GM21447 (cell line): ENCODE results near the gene IFT25.
"Not testable (repeated sequence)": the region's sequence is repeated elsewhere in the genome, so short reads cannot be mapped to it uniquely, and the experiment has no call there.

Experiments used
- ATAC-seq: cut with Tn5 transposase; IDR thresholded peaks from one replicate; pipeline ENCODE4 v1.9.1; 2021; ENCODE audit not compliant: unreplicated experiment

Gene IFT25

DNA sequence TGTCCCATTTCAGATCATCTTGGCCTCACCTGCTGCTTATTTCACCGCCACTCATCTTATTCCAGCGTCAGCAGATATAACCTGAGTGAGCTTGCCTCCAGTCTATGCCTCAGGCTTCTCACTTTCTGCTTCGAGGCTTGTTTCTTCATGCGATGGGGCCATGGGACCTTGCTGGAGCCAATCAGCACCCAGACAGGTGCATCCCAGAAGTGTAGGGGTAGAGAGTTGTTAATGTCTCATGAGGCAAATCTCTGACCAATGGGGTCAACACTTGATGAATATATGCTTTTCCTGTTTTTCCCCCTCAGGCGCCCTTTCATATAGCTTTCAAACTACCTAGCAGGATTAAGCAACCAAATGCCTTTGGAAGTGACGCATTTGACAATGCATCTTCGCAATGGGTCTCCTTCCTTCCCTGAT is 55.0 kb downstream of the IFT25 start:
- no peak for ATAC-seq

DNA sequence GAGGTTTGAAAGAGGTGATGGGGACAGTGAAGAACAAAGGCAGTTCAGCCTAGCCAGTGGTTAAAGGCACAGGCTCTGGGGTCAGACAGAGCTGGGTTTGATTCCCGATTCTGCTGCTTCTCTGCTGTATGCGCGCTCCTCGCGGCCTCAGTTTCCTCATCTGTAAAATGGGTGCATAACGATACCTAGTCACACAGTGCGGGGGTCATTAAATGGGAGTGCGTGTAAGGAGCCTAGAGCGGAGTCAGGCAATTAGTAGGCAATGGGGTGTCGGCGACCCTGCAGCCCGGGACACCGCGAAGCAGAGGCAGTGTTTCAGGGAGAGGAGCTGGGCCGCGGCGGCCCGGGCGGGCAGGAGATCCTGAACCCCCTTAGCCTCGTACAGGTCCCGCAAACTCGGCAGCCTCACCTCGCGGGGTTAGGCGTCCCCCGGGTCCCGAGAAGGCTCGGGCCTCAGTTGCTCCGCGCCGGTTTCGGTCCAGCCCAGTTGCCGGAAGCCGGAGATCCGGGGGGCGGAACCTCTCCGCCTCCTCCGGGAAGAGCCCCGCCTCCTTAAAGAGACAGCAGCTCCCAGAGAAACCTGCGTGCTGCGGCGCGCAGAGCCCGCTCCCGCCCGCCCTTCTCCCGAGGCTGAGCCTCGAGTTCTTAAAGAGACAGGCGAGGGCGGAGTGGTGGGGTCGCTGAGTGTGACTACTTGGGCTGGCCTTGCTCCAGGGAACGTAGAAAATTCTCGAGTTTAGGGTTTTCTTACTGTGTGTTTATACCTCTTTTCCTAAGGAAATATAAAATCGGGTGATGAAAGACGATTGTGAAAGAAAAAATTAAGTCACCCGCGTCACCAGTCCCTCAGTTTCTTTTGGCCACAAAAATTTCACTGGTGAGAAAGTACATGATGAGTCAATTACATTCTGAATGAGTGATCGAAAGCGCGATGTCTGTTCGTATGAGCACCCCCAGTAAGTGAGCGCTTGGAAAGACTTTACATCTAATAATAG is 55.9 kb downstream of the IFT25 start, which contains the start of gene YIPF1:
Gene YIPF1 (minus strand): TSS at position 494 of the 995 bp plus-strand sequence. CDS start 860 bp downstream, outside the sequence.
- peak; percentile 85 for ATAC-seq

DNA sequence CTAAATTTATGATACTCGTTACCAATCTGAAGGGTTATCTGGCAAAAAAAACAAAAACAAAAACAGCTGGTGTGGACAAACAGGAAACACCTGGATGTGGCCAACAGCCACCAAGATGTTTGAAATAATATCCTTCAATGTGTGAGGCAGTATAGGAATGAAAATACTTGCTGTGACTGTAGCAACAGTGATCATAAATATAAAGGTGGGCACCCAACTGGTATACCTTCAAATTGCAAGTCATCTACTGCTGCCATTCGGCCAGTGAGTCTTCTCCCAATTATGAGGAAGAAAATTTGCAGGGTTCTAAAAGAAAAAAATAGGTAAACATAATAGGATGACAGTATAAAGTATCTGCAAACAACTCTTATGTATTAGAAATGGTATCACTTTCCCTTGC is 56.8 kb downstream of the IFT25 start:
- no peak for ATAC-seq

DNA sequence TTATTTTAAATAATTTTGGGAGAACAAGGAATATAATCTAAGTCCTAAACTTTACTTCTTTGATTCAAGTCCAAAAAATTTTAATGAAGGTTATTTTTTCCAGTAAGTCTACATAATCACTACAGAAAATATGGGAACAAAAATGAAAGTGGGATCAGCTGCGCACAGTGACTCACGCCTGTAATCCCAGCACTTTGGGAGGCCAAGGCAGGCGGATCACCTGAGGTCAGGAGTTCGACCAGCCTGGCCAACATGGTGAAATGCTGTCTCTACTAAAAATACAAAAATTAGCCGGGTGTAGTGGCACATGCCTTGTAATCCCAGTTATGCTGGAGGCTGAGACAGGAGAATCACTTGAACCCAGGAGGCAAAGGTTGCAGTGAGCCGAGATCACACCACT is 61.9 kb downstream of the IFT25 start:
- ATAC-seq, result not testable (repeated sequence)

GRCh38 chr1:53881853-53882252 is 63.6 kb downstream of the IFT25 start:
- not testable (repeated sequence) for ATAC-seq

DNA sequence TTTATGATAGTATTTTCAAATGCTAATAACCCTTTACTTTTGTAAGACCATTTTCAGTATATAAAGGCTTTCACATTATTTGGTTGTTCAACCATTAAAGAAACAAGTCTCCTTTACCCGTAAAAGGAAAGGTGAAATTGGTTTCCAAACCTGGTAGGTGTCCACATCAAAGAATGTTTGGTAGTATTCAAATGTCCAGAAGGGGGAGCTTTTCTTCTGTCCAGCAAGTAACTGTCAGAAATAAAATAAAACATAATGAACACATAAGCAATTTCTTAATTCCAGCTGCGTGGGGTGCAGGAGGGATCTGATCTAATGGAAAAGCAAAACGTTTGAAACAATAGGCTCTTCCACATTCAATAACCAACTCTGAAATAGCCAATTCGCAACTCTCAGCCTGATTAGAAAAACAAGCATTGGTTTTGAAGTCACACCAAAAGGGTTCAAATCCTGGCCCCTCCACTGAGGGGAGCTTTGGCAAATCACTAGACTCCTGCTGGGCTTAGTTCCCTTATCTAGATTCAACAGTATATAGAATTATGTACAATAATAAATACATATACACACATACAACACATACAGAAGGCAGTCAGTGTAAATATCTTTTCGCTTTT is 66.9 kb downstream of the IFT25 start:
- ATAC-seq, result no peak

DNA sequence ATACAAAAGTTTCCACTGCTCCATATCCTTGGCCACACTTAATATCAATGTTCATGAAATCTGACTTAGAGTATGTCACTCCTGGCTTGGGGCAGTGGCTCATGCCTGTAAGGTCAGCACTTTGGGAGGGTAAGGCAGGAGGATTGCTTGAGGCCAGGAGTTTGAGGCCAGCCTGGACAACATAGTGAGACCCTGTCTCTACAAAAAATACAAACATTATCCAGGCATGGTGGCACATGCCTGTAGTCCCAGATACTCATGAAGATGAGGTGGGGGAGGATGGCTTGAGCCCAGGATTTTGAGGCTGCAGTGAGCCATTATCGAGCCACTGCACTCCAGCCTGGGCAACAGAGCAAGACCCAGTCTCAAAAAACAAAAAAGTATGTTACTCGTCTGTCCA is 70.3 kb downstream of the IFT25 start:
- not testable (repeated sequence) for ATAC-seq

DNA sequence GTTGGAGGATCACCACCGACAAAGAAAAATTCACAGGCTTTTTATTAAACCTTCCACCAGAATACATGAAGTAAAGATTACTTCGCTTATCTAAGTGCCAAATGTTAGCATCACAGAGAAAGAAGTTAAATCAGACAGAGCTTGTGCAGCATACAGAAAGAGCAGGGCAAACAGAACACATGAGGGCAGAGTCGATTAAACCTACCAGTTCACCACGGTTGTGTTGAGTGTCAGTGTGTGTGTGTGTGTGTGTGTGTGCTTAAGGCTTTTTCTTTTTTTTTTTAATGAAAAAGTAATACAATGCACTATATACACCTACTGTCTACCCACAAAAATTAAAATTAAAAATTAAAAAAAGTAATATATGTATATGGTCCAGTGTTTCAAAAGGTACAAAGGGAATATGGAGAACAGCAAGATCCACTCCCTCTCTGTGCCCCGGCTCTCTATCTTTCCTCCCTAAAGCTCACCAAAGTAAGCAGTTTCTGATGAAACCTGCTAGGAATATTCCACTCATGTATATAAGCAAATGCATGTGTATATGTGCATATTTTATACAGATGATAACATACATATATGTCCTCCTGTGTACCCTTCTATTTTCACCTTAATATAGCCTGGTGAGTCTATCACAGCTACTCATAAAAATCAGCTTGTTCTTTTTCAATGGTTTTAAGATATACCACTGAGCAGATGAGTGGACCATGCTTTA is 73.6 kb downstream of the IFT25 start:
- ATAC-seq, result no peak
